ENCODE results near the gene ABLIM2. TPM values are rescaled to one million over a fixed set of nuclear protein-coding genes. Genes with fewer than 3 reads are reported as not detected.

Gene ABLIM2
- total and polyA plus RNA-seq, 2 of the 8 experiments (the other 6 are each of a cell fraction or from before 2014, with no cell fraction given): 2.8 to 3.0 TPM

GRCh38 chr4:8032381-8032780 is 126.2 kb downstream of the ABLIM2 start:
- peaks cover 0 to 3% (median 1%) of the 10 kb centered on the region in 4 experiments; a peak in 3 of 7 replicates for H3K4me1 ChIP-seq (replicated peaks in 1 of 4; ENCODE audit: control insufficient read depth in 3 of 4, insufficient read depth in 4 of 4, low read length in 3 of 4)
- H3K4ac ChIP-seq (replicated peaks; ENCODE audit: insufficient read length, low read depth, low read length): no peak overlapping the region
- peaks cover 10% of the 10 kb centered on the region; the same call in 1 of the 2 replicates for H3K23me2 ChIP-seq (ENCODE audit: low read depth, low read length)
- no peak overlapping the region for H2AFZ ChIP-seq (ENCODE audit: low read length)
- ChIA-PET POLR2A (ENCODE audit: partially characterized antibody) (no interaction called here), CTCF (ENCODE audit: partially characterized antibody) (interaction anchor here (1.2 kb wide), 1 partner anchor 48 kb away, joined by 3 read pairs; no protein-coding TSS in a partner anchor)
- no peak overlapping the region for H2AK5ac ChIP-seq (ENCODE audit: low read depth, low read length)
- no peak overlapping the region for H2BK15ac ChIP-seq (ENCODE audit: low read length)
- H4K8ac ChIP-seq (ENCODE audit: extremely low read depth, insufficient read depth, low read length): no peak overlapping the region
- H2BK12ac ChIP-seq (ENCODE audit: low read depth, low read length): no peak overlapping the region
- H3K9ac ChIP-seq (replicated peaks in 1 of 4; ENCODE audit: extremely low read depth in 1 of 4, low read depth in 3 of 4, low read length in 3 of 4): no peak overlapping the region
- FAIRE-seq (no peak), DNase-seq (ENCODE audit: low read depth in 1 of 2, low spot score in 2 of 2) (no peak)
- no peaks in the 10 kb centered on the region for H3K36me3 ChIP-seq (ENCODE audit: control insufficient read depth in 2 of 4, insufficient read depth in 4 of 4, low read length in 3 of 4)
- H4K91ac ChIP-seq (replicated peaks; ENCODE audit: insufficient read length, low read length): no peak overlapping the region
- H3K4me2 ChIP-seq (ENCODE audit: insufficient read depth in 1 of 2, low read depth in 2 of 2, low read length in 2 of 2): no peak overlapping the region
- WGBS, 2 experiments (ENCODE audit: extremely low coverage in 1 of 2, insufficient coverage in 1 of 2, insufficient read length in 1 of 2, insufficient replicate concordance in 2 of 2, low coverage in 1 of 2, low lambda C conversion rate in 2 of 2, missing lambda C conversion rate in 1 of 2): 92% methylated on average over 23 of the region's 23 CpGs; no CpG with 5 or more reads in 1 of the 2 experiments
- no peak overlapping the region for H3K4me3 ChIP-seq (ENCODE audit: extremely low read depth in 1 of 4, insufficient read depth in 2 of 4, low read depth in 3 of 4, low read length in 4 of 4)
- H4K20me1 ChIP-seq (replicated peaks in 1 of 2; ENCODE audit: control insufficient read depth in 1 of 2, insufficient read depth in 2 of 2, low read length in 2 of 2): no peaks in the 10 kb centered on the region
- H3K23ac ChIP-seq (ENCODE audit: insufficient read length): no peak overlapping the region
- H3K79me2 ChIP-seq (ENCODE audit: control insufficient read depth in 1 of 2, insufficient read depth in 2 of 2, low read length in 2 of 2): no peaks in the 10 kb centered on the region
- H4K5ac ChIP-seq (ENCODE audit: insufficient read length, low read depth, low read length): no peak overlapping the region
- no peaks in the 10 kb centered on the region for H3K27me3 ChIP-seq (replicated peaks in 1 of 4; ENCODE audit: control insufficient read depth in 3 of 4, extremely low read depth in 1 of 4, insufficient read depth in 3 of 4, low read length in 3 of 4)
- no peak overlapping the region for H2BK120ac ChIP-seq (replicated peaks; ENCODE audit: low read depth, low read length)
- no peak overlapping the region for H3K56ac ChIP-seq (replicated peaks; ENCODE audit: insufficient read length, low read depth, low read length)
- no peak overlapping the region for H2BK5ac ChIP-seq (ENCODE audit: low read depth, low read length)
- no peaks in the 10 kb centered on the region for H3K9me3 ChIP-seq (ENCODE audit: insufficient read depth in 2 of 2, low read depth in 1 of 2, low read length in 1 of 2)
- no peak overlapping the region for H3K18ac ChIP-seq (ENCODE audit: extremely low read depth, low read length)
- H3K27ac ChIP-seq (ENCODE audit: low read depth, low read length): no peak overlapping the region
- H3K14ac ChIP-seq (ENCODE audit: insufficient read length): no peak overlapping the region
- H2BK20ac ChIP-seq (ENCODE audit: low read length): no peak overlapping the region
- H3K79me1 ChIP-seq (ENCODE audit: low read depth, low read length): peaks cover 2% of the 10 kb centered on the region; the same call in 1 of the 2 replicates
- TF ChIP-seq USF2 (IDR thresholded peaks at IDR 0.05; ENCODE audit: low read length) (no peak), SRF (IDR thresholded peaks at IDR 0.05; ENCODE audit: low read depth, low read length) (no peak), ZNF274 (IDR thresholded peaks at IDR 0.05; ENCODE audit: borderline replicate concordance, extremely low read depth, low read length) (no peak), SAP30 (IDR thresholded peaks at IDR 0.05; ENCODE audit: insufficient read depth, insufficient replicate concordance, low read length) (no peak), CHD2 (IDR thresholded peaks at IDR 0.05; ENCODE audit: low read length) (no peak), BACH1 (IDR thresholded peaks at IDR 0.05; ENCODE audit: low read length) (no peak), BCL11A (IDR thresholded peaks at IDR 0.05; ENCODE audit: low read depth in 2 of 2, low read length in 2 of 2) (no peak)
- TF ChIP-seq, protein P1, sequence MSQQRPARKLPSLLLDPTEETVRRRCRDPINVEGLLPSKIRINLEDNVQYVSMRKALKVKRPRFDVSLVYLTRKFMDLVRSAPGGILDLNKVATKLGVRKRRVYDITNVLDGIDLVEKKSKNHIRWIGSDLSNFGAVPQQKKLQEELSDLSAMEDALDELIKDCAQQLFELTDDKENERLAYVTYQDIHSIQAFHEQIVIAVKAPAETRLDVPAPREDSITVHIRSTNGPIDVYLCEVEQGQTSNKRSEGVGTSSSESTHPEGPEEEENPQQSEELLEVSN (IDR thresholded peaks at IDR 0.05): no peak

All from H1 (cell line).